ENCODE data around the gene SMIM28. TPM values are rescaled to one million over a fixed set of nuclear protein-coding genes. Genes with fewer than 3 reads are reported as not detected.
"Not testable (repeated sequence)": the region's sequence is repeated elsewhere in the genome, so short reads cannot be mapped to it uniquely, and the experiment has no call there.

Gene SMIM28
- total RNA-seq, 1 donor from 2014 or later, result not detected

DNA sequence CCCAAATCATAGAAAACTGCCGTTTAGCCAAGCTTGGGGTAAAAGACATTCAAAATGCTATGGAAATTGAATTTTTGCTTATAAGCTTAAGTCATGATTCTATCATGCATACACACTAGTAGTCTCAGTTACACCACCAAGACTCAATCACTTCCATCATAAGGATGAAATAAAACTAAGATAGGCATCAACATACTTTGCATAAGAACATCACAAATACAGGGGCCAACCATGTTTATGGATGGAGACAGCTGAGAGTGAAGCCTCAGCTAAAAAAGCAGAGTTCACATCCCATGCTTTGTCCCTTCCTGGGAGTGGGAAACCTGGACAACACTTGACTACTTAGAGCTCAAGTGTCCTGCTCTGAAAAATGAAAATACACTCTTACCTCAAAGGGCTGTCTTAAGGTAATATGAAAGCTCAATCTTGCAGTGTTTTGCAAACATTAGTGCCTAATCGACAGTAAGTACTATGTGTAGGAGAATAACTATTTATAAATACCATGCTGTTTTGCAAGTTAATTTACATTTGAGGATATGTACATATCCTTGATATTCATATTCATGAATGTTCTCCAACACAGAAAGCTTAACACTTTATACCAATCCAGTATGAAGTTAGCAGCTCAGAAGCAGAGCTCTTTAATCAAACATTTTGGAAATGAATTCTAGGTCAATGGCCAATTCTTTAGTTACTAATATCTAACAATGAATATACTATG lies 32.0 kb upstream of the SMIM28 start:
- intact Hi-C loops (cut with DNase I), result no loop called here
- TF ChIP-seq, protein P1, sequence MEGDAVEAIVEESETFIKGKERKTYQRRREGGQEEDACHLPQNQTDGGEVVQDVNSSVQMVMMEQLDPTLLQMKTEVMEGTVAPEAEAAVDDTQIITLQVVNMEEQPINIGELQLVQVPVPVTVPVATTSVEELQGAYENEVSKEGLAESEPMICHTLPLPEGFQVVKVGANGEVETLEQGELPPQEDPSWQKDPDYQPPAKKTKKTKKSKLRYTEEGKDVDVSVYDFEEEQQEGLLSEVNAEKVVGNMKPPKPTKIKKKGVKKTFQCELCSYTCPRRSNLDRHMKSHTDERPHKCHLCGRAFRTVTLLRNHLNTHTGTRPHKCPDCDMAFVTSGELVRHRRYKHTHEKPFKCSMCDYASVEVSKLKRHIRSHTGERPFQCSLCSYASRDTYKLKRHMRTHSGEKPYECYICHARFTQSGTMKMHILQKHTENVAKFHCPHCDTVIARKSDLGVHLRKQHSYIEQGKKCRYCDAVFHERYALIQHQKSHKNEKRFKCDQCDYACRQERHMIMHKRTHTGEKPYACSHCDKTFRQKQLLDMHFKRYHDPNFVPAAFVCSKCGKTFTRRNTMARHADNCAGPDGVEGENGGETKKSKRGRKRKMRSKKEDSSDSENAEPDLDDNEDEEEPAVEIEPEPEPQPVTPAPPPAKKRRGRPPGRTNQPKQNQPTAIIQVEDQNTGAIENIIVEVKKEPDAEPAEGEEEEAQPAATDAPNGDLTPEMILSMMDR (IDR thresholded peaks at IDR 0.05), result no peak
- Histone ChIP-seq H3K27me3 (no peaks in the 10 kb centered on the region), H3K4me3 (no peak overlapping the region), H3K4me1 (no peaks in the 10 kb centered on the region), H3K36me3 (no peaks in the 10 kb centered on the region), H3K27ac (no peak overlapping the region), H3K9me3 (no peaks in the 10 kb centered on the region)
- no peak for DNase-seq (ENCODE audit: low spot score in 2 of 2)

DNA sequence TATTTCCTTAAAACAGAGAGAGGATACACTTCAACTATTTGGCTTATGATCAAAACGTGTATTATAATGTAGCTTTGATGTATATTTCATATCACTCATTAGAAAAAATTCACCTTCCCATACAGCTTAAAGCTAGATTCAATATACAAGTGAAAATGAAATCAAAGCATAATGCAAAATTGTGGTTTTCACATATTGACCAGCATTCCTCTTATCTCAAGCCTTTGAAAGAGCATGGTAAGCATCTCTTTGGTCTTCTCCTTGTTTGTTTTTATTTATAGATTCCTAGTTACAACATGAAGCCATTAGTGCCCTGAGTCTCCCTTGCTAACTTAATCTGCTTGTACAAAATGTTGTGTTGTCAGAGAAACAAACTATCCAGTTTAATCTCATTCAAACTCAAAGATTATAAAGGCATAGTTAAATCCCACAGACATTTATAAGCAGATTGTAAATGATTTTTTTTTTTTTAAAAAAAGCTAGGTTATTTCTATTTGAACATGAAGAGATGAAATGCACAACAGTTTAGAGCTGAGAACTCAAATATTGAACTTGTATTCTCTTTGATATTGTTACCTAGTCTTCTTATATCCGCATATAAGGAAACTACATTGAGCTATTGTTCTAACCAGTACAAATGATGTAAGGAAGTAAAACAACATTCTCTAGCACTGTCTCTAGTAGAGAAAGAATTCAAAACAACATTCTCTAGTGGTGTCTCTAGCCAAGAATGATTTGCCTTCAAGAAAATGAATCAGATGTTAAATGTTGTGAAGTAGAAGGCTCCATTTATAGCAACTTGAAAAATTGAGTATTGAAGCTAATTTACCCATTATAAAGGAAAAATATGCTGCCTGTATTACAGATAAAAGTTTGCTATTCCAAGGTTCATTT lies 31.2 kb upstream of the SMIM28 start:
- intact Hi-C loops (cut with DNase I), result no loop called here
- Histone ChIP-seq H3K4me3 (no peak overlapping the region), H3K27me3 (no peaks in the 10 kb centered on the region), H3K4me1 (no peaks in the 10 kb centered on the region), H3K9me3 (no peaks in the 10 kb centered on the region), H3K36me3 (no peaks in the 10 kb centered on the region), H3K27ac (no peak overlapping the region)
- DNase-seq (ENCODE audit: low spot score in 2 of 2), result no peak
- TF ChIP-seq, protein P1 (IDR thresholded peaks at IDR 0.05), result no peak

DNA sequence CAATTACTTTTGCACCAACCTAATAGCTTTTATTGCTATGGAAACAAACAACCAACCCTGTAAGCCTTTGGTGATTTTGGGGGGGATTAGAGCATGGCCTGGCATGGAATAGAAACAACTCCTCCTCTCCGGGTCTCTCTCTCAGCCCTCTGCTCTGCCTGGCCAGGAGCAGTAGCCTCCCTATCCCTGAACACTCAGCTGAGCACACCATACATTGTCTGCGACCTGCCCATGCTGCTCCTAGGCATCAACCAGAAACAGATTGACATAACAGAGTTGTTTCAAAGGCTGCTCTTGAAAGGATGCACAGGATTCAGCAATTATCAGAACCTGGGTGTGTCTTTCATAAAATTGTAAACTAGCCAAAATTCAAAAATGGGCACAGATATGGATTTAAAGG lies 29.8 kb upstream of the SMIM28 start:
- no peaks in the 10 kb centered on the region for H3K27me3 ChIP-seq
- intact Hi-C loops (cut with DNase I), result no loop called here
- TF ChIP-seq, protein P1 (IDR thresholded peaks at IDR 0.05), result no peak
- H3K27ac ChIP-seq, result no peak overlapping the region
- H3K36me3 ChIP-seq, result no peaks in the 10 kb centered on the region
- no peak for DNase-seq (ENCODE audit: low spot score in 2 of 2)
- H3K4me3 ChIP-seq, result no peak overlapping the region
- no peaks in the 10 kb centered on the region for H3K9me3 ChIP-seq
- no peaks in the 10 kb centered on the region for H3K4me1 ChIP-seq

DNA sequence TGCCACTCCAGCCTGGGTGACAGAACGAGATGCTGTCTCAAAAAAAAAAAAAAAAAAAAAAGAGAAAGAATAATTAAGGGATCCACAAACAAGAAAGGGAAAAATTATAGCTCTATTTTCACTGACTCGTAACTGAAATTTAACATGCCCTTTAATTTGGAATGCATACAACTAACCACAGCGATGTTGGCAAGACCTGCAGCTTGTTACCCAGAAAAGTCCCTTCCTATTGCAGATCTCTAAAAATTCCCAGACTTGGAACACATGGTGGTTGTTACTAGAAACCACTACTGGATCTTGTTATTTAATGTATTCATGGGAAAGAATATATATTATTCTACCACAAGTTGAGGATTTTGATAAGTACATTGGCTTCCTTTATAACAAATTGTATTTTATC lies 27.8 kb upstream of the SMIM28 start:
- Histone ChIP-seq H3K9me3 (no peaks in the 10 kb centered on the region), H3K36me3 (no peaks in the 10 kb centered on the region), H3K27ac (no peak overlapping the region), H3K4me3 (no peak overlapping the region), H3K4me1 (no peaks in the 10 kb centered on the region), H3K27me3 (no peaks in the 10 kb centered on the region)
- TF ChIP-seq, protein P1 (IDR thresholded peaks at IDR 0.05), result no peak
- no peak for DNase-seq (ENCODE audit: low spot score in 2 of 2)
- intact Hi-C loops (cut with DNase I), result no loop called here

DNA sequence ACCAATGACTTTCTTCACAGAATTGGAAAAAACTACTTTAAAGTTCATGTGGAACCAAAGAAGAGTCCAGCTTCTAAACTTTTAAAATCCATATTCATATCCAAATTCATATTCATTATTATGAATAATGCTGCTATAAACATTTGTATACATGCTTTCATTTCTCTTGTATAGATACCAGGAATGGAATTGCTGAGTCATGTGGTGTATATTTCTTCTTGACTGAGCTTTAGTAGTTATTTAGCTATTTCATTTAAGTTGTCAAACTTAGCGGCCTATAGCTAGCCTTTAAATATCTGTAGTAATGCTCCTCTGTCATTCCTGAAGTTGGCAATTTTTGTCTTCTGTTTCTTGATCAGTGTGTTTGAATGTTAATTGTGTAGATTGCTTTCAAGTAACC lies 19.8 kb upstream of the SMIM28 start:
- Histone ChIP-seq H3K27me3 (no peaks in the 10 kb centered on the region), H3K9me3 (no peaks in the 10 kb centered on the region), H3K4me3 (no peak overlapping the region), H3K4me1 (no peaks in the 10 kb centered on the region), H3K27ac (no peak overlapping the region), H3K36me3 (no peaks in the 10 kb centered on the region)
- DNase-seq (ENCODE audit: low spot score in 2 of 2), result no peak
- intact Hi-C loops (cut with DNase I), result no loop called here
- TF ChIP-seq, protein P1 (IDR thresholded peaks at IDR 0.05), result no peak

DNA sequence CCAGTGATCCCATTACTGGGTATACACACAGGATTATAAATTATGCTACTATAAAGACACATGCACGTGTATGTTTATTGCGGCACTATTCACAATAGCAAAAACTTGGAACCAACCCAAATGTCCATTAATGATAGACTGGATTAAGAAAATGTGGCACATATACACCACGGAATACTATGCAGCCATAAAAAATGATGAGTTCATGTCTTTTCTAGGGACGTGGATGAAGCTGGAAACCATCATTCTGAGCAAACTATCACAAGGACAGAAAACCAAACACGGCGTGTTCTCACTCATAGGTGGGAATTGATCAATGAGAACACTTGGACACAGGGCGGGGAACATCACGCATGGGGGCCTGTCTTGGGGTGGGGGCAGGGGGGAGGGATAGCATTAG lies 9.0 kb upstream of the SMIM28 start:
- H3K27me3 ChIP-seq; intact Hi-C loops (cut with DNase I); H3K4me1 ChIP-seq; H3K9me3 ChIP-seq; DNase-seq (ENCODE audit: low spot score in 2 of 2); H3K4me3 ChIP-seq; H3K27ac ChIP-seq; H3K36me3 ChIP-seq: not testable (repeated sequence)

Data from ascending aorta (tissue), 2 donors.